Measurements from ENCODE around the gene CTU1.
"Not testable (repeated sequence)": the region's sequence is repeated elsewhere in the genome, so short reads cannot be mapped to it uniquely, and the experiment has no call there.

Gene CTU1

DNA sequence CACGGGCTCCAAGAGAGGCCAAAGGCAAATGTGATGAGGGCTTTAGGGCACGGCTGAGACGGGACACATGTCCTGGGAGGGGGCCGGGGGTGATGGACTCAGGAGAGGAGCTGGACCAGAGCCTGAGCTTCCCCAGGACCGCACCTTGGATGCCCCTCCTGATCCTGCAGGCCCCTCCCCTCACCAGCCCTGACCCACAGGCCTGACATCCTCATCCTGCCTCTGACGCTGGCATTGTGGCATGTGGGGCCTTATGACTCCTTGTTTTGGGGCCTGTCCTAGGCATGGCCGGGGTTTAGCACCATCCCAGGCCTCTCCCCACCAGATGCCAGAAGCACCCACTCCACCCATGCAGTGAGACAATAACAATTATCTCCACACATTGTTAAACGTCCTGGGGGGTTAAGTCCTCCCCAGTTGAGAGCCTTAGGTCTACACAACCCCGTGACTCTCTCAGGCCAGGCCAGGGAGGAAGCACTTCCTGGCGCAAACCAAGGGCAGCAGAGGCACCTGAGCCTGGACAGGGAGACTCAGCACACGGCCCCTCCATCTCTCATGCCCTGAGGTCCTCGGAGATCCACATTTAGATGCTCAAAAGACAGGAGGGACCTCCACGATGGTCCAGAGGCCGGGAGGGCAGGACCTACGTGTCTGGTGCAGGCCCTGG is 34.7 kb upstream of the CTU1 start:
- H3K4me1 ChIP-seq (ENCODE audit: control insufficient read depth, insufficient read depth, low read length): peaks cover 14% of the 10 kb centered on the region
- not testable (repeated sequence) for H3K9ac ChIP-seq (ENCODE audit: low read length)

DNA sequence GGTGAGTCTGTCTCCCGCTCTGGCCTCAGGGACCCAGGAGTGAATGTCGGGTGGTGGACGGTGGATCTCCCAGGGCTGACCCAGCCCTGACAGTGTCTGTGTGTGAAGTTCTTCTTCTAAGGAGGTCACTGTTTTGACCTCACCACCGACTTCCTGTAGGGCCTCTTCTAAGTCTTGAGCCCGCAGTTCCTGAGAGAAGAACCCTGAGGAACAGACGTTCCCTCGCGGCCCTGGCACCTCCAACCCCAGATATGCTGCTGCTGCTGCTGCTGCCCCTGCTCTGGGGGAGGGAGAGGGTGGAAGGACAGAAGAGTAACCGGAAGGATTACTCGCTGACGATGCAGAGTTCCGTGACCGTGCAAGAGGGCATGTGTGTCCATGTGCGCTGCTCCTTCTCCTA is 33.9 kb upstream of the CTU1 start, which contains the start of gene SIGLEC7:
TSS of gene SIGLEC7 (plus strand) at position 183 of the 400 bp plus-strand sequence. CDS start at position 252, 69 bp downstream.
- Histone ChIP-seq H3K27ac (ENCODE audit: low read depth, low read length) (no peak within 1 kb of the TSS), H3K4me3 (ENCODE audit: low read depth, low read length) (no peak within 1 kb of the TSS), H3K36me3 (ENCODE audit: control insufficient read depth, insufficient read depth, low read length) (no peaks in the 10 kb centered on the region), H3K9me3 (ENCODE audit: control insufficient read depth, insufficient read depth, low read depth, low read length) (no peaks in the 10 kb centered on the region), H3K9ac (ENCODE audit: low read length) (no peak within 1 kb of the TSS), H3K27me3 (ENCODE audit: control insufficient read depth, insufficient read depth, low read length) (peaks cover 8% of the 10 kb centered on the region; the same call in 1 of the 2 replicates), H3K4me1 (ENCODE audit: control insufficient read depth, insufficient read depth, low read length) (peaks cover 14% of the 10 kb centered on the region)

More for the DNA sequence above, 34.7 kb upstream of the CTU1 start:
- H3K27me3 ChIP-seq (ENCODE audit: control insufficient read depth, insufficient read depth, low read length); H3K9me3 ChIP-seq (ENCODE audit: control insufficient read depth, insufficient read depth, low read depth, low read length); H3K4me3 ChIP-seq (ENCODE audit: low read depth, low read length); H3K36me3 ChIP-seq (ENCODE audit: control insufficient read depth, insufficient read depth, low read length); H3K27ac ChIP-seq (ENCODE audit: low read depth, low read length): not testable (repeated sequence)

DNA sequence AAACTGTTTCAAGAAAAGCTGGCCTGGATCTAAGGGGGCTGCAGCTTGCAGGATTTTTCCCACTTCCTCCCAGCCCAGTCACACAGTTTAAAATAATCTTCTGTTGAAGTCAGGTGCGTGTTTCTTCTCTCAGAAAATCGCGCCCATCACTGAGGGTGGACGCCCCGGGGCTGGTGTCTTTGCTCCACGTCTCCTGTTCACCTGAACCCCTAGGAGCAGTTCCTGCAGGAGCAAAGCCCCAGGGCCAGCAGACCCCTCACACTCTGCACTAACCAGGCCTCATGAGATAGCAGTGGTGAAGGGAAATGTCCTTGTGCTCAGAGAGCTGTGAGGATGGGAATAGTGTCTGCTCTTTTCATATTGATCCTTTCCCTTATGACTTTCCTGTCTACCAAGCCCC is 33.0 kb upstream of the CTU1 start:
- Histone ChIP-seq H3K9ac (ENCODE audit: low read length) (no peak overlapping the region), H3K4me3 (ENCODE audit: low read depth, low read length) (no peak overlapping the region), H3K4me1 (ENCODE audit: control insufficient read depth, insufficient read depth, low read length) (peaks cover 14% of the 10 kb centered on the region), H3K27ac (ENCODE audit: low read depth, low read length) (no peak overlapping the region), H3K36me3 (ENCODE audit: control insufficient read depth, insufficient read depth, low read length) (no peaks in the 10 kb centered on the region), H3K27me3 (ENCODE audit: control insufficient read depth, insufficient read depth, low read length) (peaks cover 8% of the 10 kb centered on the region; the same call in 1 of the 2 replicates), H3K9me3 (ENCODE audit: control insufficient read depth, insufficient read depth, low read depth, low read length) (no peaks in the 10 kb centered on the region)

DNA sequence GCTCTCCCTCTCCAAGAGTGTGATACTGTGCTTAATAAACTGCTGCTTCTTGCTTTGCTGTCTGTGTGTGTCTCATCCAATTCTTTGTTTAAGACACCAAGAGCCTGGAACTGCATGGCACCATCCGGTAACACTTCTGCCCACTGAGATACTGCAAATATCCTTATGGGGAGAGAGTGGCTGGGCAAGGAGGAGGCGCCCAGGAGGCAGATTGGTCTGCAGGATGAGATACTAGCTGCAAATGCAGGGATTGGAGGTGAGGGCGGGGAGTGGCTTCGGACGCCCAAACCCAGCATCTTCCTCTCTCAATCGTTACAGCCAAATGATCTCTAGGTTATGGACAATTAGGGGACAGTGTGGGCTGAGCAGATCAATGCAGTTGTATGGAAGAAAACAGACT is 32.2 kb upstream of the CTU1 start:
- Histone ChIP-seq H3K4me3 (ENCODE audit: low read depth, low read length) (no peak overlapping the region; the same call in 1 of the 2 replicates), H3K27me3 (ENCODE audit: control insufficient read depth, insufficient read depth, low read length) (peaks cover 8% of the 10 kb centered on the region; the same call in 1 of the 2 replicates), H3K27ac (ENCODE audit: low read depth, low read length) (no peak overlapping the region), H3K4me1 (ENCODE audit: control insufficient read depth, insufficient read depth, low read length) (peaks cover 14% of the 10 kb centered on the region), H3K36me3 (ENCODE audit: control insufficient read depth, insufficient read depth, low read length) (no peaks in the 10 kb centered on the region), H3K9ac (ENCODE audit: low read length) (no peak overlapping the region), H3K9me3 (ENCODE audit: control insufficient read depth, insufficient read depth, low read depth, low read length) (no peaks in the 10 kb centered on the region)

DNA sequence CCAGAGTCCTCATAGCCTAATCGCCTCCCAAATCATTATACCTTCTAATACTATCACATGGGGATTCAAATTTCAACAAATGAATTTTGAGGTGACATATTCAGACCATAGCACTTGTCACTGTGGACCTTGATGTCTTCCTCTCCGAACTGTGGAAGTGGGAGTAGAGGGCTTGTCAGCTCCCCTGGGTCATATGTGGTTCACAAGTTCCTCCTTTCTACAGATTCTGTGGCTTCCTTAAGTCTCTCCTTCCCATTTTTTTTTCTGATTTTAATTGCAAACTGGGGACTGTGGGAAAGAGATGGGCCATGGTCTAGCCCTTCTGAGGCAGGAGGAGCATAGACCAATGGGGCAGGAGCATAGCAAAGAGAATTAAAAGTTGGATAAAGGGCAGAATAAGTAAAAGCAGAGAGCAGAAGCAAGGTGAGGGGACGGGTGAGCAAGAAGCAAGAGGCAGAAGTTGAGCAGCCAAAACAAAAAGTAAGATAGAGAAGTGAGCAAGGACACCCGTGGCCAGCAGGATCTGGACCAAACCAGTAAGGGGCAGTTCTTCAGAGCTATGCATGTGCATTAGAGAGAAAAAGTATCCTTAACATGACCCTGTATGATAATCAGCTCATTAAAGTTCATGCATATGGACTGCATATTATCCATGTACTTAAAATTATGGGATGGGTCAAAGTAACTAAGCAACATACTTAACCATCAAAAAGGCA is 31.2 kb upstream of the CTU1 start:
- Histone ChIP-seq H3K9me3 (ENCODE audit: control insufficient read depth, insufficient read depth, low read depth, low read length) (peaks cover 6% of the 10 kb centered on the region; the same call in 1 of the 2 replicates), H3K27me3 (ENCODE audit: control insufficient read depth, insufficient read depth, low read length) (peaks cover 8% of the 10 kb centered on the region; the same call in 1 of the 2 replicates), H3K27ac (ENCODE audit: low read depth, low read length) (no peak overlapping the region), H3K4me3 (ENCODE audit: low read depth, low read length) (no peak overlapping the region), H3K9ac (ENCODE audit: low read length) (no peak overlapping the region), H3K4me1 (ENCODE audit: control insufficient read depth, insufficient read depth, low read length) (peaks cover 14% of the 10 kb centered on the region), H3K36me3 (ENCODE audit: control insufficient read depth, insufficient read depth, low read length) (no peaks in the 10 kb centered on the region)

DNA sequence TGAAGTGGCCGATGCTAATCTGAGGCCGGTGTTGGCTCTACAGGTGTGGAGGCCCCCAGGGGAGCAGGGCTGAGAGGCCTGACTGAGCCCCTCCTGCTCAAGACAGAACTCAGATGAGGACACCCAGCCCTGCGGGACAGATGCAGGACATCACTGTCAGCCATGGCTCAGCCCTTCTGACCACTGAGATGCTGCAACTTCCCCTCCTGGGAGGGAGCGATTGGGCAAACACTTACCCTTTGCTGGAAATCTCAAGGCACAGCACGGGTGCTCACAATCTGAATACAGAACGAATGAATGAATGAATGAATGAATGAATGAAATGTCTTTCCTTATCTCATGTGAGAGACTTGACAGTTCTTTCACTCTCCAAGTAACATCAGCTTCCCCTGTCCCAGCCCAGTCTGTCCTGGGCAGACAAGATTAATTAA is 30.4 kb upstream of the CTU1 start:
- H3K27ac ChIP-seq (ENCODE audit: low read depth, low read length): no peak overlapping the region
- peaks cover 5% of the 10 kb centered on the region; the same call in 1 of the 2 replicates for H3K27me3 ChIP-seq (ENCODE audit: control insufficient read depth, insufficient read depth, low read length)
- no peaks in the 10 kb centered on the region for H3K36me3 ChIP-seq (ENCODE audit: control insufficient read depth, insufficient read depth, low read length)
- H3K9ac ChIP-seq (ENCODE audit: low read length): no peak overlapping the region
- peaks cover 6% of the 10 kb centered on the region; the same call in 1 of the 2 replicates for H3K9me3 ChIP-seq (ENCODE audit: control insufficient read depth, insufficient read depth, low read depth, low read length)
- peaks cover 14% of the 10 kb centered on the region for H3K4me1 ChIP-seq (ENCODE audit: control insufficient read depth, insufficient read depth, low read length)
- H3K4me3 ChIP-seq (ENCODE audit: low read depth, low read length): no peak overlapping the region

DNA sequence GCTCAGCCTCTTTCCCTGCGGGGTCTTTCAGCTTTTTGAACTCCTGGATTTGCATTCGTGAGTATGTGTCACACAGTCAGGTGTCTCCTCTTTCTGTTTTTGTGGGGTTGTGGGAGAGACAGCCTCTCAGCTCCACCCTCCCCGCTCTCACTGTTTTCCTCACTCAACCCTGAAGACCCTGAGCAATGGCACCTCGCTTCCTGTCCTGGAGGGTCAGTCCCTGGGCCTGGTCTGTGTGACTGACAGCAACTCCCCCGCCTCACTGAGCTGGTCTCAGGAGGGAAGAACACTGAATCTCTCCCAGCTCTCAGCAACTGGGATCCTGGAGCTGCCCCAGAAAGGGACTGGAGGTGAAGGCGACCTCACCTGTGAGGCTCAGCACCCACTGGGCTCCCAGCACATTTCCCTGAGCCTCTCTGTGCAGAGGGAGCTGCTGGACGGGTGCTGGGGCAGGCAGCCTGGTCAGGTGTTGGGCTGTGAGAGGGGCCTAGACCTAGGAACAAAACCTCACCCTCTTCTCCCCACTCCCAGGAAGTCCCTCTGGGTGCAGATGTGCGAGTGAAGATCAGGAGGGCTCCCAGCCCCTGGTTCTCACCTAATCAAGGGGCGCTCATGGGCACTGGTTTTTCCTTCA is 29.7 kb upstream of the CTU1 start:
- no peak overlapping the region for H3K27ac ChIP-seq (ENCODE audit: low read depth, low read length)
- peaks cover 5% of the 10 kb centered on the region; the same call in 1 of the 2 replicates for H3K27me3 ChIP-seq (ENCODE audit: control insufficient read depth, insufficient read depth, low read length)
- H3K9ac ChIP-seq (ENCODE audit: low read length): no peak overlapping the region
- H3K36me3 ChIP-seq (ENCODE audit: control insufficient read depth, insufficient read depth, low read length): no peaks in the 10 kb centered on the region
- H3K4me1 ChIP-seq (ENCODE audit: control insufficient read depth, insufficient read depth, low read length): peaks cover 14% of the 10 kb centered on the region
- H3K9me3 ChIP-seq (ENCODE audit: control insufficient read depth, insufficient read depth, low read depth, low read length): peaks cover 6% of the 10 kb centered on the region; the same call in 1 of the 2 replicates
- no peak overlapping the region for H3K4me3 ChIP-seq (ENCODE audit: low read depth, low read length)

DNA sequence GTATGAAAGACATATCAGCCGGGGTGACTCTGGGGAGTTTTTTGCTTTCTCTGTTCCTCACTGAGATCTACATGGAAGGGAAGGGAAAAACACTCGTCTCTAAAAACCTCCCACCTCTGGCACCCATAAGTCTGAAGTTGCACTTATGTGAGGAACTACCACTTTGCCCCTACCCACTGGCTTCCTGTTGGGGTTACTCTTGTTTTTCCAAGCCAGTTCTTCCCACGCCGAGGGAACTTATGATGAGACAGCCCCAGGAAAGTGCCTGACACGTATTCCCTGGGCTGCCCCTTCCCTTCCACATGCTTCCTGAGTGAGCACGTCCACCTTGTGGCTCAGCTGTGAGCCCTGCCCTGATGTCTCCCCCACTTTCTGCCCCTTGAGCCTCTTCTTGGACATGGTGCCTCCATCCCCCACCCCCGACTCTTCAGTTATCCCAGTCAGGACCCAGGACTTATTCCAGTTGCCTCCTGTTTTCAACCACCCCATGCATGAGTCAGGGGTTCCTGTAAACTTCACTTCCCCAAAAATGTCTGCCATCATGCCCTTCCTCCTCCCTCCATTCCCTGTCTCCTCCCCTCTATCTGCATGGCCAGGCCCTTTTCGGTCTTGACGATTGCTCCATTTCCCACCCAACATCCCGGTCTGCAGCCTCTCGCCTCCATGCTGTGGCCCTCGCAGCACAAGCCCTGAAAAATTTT is 28.8 kb upstream of the CTU1 start:
- Histone ChIP-seq H3K4me1 (ENCODE audit: control insufficient read depth, insufficient read depth, low read length) (peaks cover 14% of the 10 kb centered on the region), H3K27me3 (ENCODE audit: control insufficient read depth, insufficient read depth, low read length) (0 out of 2 replicates have a peak, but pooled peaks cover 5% of the 10 kb centered on the region), H3K4me3 (ENCODE audit: low read depth, low read length) (no peak overlapping the region), H3K36me3 (ENCODE audit: control insufficient read depth, insufficient read depth, low read length) (no peaks in the 10 kb centered on the region), H3K27ac (ENCODE audit: low read depth, low read length) (no peak overlapping the region), H3K9ac (ENCODE audit: low read length) (peak overlapping the region; percentile 39), H3K9me3 (ENCODE audit: control insufficient read depth, insufficient read depth, low read depth, low read length) (peaks cover 6% of the 10 kb centered on the region; the same call in 1 of the 2 replicates)

DNA sequence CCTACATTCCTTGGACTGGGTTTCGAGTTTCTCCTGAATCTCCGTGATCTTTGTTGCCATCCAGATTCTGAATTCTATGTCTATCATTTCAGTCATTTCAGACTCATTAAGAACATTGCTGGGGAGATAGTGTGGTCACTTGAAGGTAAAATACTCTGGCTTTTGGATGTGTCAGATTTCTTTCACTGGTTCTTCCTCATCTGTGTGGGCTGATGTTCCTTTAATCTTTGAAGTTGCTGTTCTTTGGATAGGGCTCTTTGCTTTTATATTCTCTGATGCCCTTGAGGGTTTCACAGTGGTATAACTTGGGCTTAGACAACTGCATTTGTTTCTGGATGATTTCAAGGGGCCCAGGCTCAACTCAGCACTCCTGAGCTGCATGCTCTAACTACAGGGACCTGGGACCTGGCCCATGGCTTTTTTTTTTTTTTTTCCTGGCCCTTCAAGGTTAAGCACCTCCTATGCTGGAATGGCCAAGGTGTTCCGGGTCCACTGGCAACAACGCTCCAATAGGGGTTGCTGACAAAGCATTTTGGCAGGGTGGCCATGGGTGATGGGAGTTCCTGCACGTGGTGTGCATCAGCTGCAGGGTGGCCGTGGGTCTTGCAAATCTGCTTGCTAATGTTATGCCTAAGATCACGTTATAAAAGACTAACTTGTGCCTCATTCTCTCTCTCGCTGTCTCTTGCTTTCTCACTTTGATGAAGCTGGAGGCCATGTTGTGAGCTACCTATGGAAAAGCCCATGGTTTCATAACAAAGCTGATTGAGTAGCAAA is 28.0 kb upstream of the CTU1 start:
- Histone ChIP-seq H3K4me3 (ENCODE audit: low read depth, low read length) (no peak overlapping the region), H3K27ac (ENCODE audit: low read depth, low read length) (no peak overlapping the region), H3K9me3 (ENCODE audit: control insufficient read depth, insufficient read depth, low read depth, low read length) (peaks cover 6% of the 10 kb centered on the region; the same call in 1 of the 2 replicates), H3K4me1 (ENCODE audit: control insufficient read depth, insufficient read depth, low read length) (peaks cover 11% of the 10 kb centered on the region), H3K36me3 (ENCODE audit: control insufficient read depth, insufficient read depth, low read length) (no peaks in the 10 kb centered on the region), H3K9ac (ENCODE audit: low read length) (no peak overlapping the region), H3K27me3 (ENCODE audit: control insufficient read depth, insufficient read depth, low read length) (no peaks in the 10 kb centered on the region)

DNA sequence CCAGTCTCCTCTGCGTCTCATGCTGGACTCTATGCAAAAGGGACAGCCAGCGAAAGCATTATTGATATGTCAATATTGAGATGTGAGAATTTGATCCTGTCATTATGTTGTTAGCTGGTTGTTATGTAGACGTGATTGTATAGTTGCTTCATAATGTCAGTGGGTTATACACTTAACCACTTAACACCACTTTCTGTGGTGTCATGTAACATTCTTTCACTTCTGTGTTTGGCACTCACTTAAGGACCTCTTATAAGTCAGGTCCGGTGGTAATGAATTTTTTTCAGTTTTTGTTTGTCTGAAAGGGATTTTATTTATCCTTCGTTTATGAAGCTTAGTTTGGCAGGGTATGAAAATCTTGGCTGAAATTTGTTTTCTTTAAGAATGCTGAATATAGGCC is 26.8 kb upstream of the CTU1 start:
- no peak overlapping the region for H3K27ac ChIP-seq (ENCODE audit: low read depth, low read length)
- peaks cover 6% of the 10 kb centered on the region; the same call in 1 of the 2 replicates for H3K9me3 ChIP-seq (ENCODE audit: control insufficient read depth, insufficient read depth, low read depth, low read length)
- no peak overlapping the region for H3K9ac ChIP-seq (ENCODE audit: low read length)
- H3K4me1 ChIP-seq (ENCODE audit: control insufficient read depth, insufficient read depth, low read length): no peaks in the 10 kb centered on the region; the same call in 1 of the 2 replicates
- H3K4me3 ChIP-seq (ENCODE audit: low read depth, low read length): no peak overlapping the region
- 0 out of 2 replicates have a peak, but pooled peaks cover under 1% of the 10 kb centered on the region for H3K27me3 ChIP-seq (ENCODE audit: control insufficient read depth, insufficient read depth, low read length)
- H3K36me3 ChIP-seq (ENCODE audit: control insufficient read depth, insufficient read depth, low read length): no peaks in the 10 kb centered on the region
